Measurements from ENCODE around the gene CCDC192.

GRCh38 chr5:127891942-127892341 lies 188.8 kb downstream of the CCDC192 start:
- TF ChIP-seq RAD21 (conservative IDR thresholded peaks at IDR 0.05) (no peak), CTCF (IDR thresholded peaks at IDR 0.05; ENCODE audit: poor library complexity, severe bottlenecking) (no peak), MXI1 (conservative IDR thresholded peaks at IDR 0.05; ENCODE audit: poor library complexity, severe bottlenecking) (no peak), EZH2 (IDR thresholded peaks at IDR 0.05; ENCODE audit: borderline replicate concordance, insufficient read depth, low read length, poor library complexity, severe bottlenecking) (no peak), POLR2AphosphoS5 (IDR thresholded peaks at IDR 0.05) (no peak), REST (IDR thresholded peaks at IDR 0.05; ENCODE audit: borderline replicate concordance) (no peak), TAF1 (IDR thresholded peaks at IDR 0.05; ENCODE audit: low read depth) (no peak), EP300 (conservative IDR thresholded peaks at IDR 0.05; ENCODE audit: poor library complexity, severe bottlenecking) (no peak), SMC3 (conservative IDR thresholded peaks at IDR 0.05; ENCODE audit: poor library complexity) (no peak)

Data from neural cell (in vitro differentiated cells).